Body of pancreas (tissue), 4 donors: ENCODE measurements around the gene SPATA13. TPM values are rescaled to one million over a fixed set of nuclear protein-coding genes. Genes with fewer than 3 reads are reported as not detected.

ENCODE experiments used
- ATAC-seq: fragments of 150-250 bp; one replicate; pipeline ENCODE4 v1.9.1; 2016
- DNase-seq, 4 donors: peaks; one replicate each; pipeline ENCODE4 v3.0.0-alpha.2; 2019
- H3K27ac ChIP-seq, 4 donors: fragments of 200-600 bp; sonication (generic); 1 replicate in 3 of 4; 2 replicates in 1 of 4; pipeline versions ENCODE4 v1.5.1 to v1.6.1; 2016 to 2019; ENCODE audit warnings: mild to moderate bottlenecking in 1 of 4, mixed read lengths in 1 of 4, moderate library complexity in 1 of 4
- H3K27me3 ChIP-seq, 2 donors: fragments of 200-600 bp; sonication (generic); one replicate each; pipeline ENCODE4 v1.6.0; 2016; ENCODE audit warnings: mild to moderate bottlenecking in 1 of 2
- H3K36me3 ChIP-seq, 2 donors: fragments of 200-600 bp; sonication (generic); replicated peaks in 1 of 2; 2 replicates each; pipeline ENCODE4 v1.5.1; 2016; ENCODE audit warnings: low read depth in 2 of 2; ENCODE audit not compliant: insufficient read depth in 1 of 2
- H3K4me1 ChIP-seq: fragments of 200-600 bp; sonication (generic); one replicate; pipeline ENCODE4 v1.6.0; 2016
- H3K4me3 ChIP-seq, 2 donors: fragments of 200-600 bp; sonication (generic); 1 replicate in 1 of 2; 2 replicates in 1 of 2; pipeline ENCODE4 v1.5.1; 2016 to 2019
- H3K9me3 ChIP-seq, 3 donors: fragments of 200-600 bp; sonication (generic); 1 replicate in 2 of 3; 2 replicates in 1 of 3; pipeline ENCODE4 v1.5.1; 2016
- CTCF ChIP-seq, 7 experiments: fragments of 450-650 bp in 4 of 7; fragments of 200-600 bp in 3 of 7; sonication (generic) in 3 of 7; IDR thresholded peaks; one replicate each; pipeline ENCODE4 v1.5.1; 2016 to 2019; ENCODE audit warnings: antibody characterized with exemption in 7 of 7
- POLR2A ChIP-seq, 3 donors: fragments of 450-650 bp; IDR thresholded peaks; one replicate each; pipeline ENCODE4 v1.6.1; 2016; ENCODE audit warnings: antibody characterized with exemption in 3 of 3, mild to moderate bottlenecking in 2 of 3
- WGBS, 2 donors: methylation state at CpG; one replicate each; pipeline ENCODE4 v1.1.5; 2017; 5-methylcytosine and 5-hydroxymethylcytosine counted together
- intact Hi-C: fragments of 100-400 bp; cut with DNase I; formaldehyde crosslinking; loops from one replicate; pipeline ENCODE4 v1.15.1; 2023
- total RNA-seq, 2 donors: library from RNA; depleted of rRNA; stranded (reverse); fragments of >200 nt; gene quantifications; one replicate each; pipeline ENCODE4 v1.1.0, GENCODE V29; 2016

SPATA13 gene
- total RNA-seq, 2 donors from 2014 or later = 83.3 to 359 TPM

GRCh38 chr13:24269821-24270220, 109.3 kb downstream of the SPATA13 start:
- no peak for DNase-seq
- H3K27ac ChIP-seq = peak overlapping the region in 3 of 4 donors; percentile 75 to 92 (median 88)
- 80 to 81% methylated on average over 4 of the region's 4 CpGs for WGBS, 2 donors

GRCh38 chr13:24270639-24271141, 110.2 kb downstream of the SPATA13 start:
- intact Hi-C loops = no loop called here
- ATAC-seq (peak; percentile 56), DNase-seq (peak; percentile 60 to 82 (median 72))
- H3K4me3 ChIP-seq = no peak overlapping the region
- H3K9me3 ChIP-seq = no peaks in the 10 kb centered on the region
- H3K4me1 ChIP-seq = peaks cover 66% of the 10 kb centered on the region
- no peaks in the 10 kb centered on the region for H3K27me3 ChIP-seq
- no peaks in the 10 kb centered on the region for H3K36me3 ChIP-seq
- peak overlapping the region; percentile 47 to 92 (median 82) for H3K27ac ChIP-seq
- 1 to 2% methylated on average over 9 to 10 of the region's 10 CpGs for WGBS, 2 donors
- TF ChIP-seq POLR2A (IDR thresholded peaks at IDR 0.05) (peak in 2 of 3 donors; percentile 36 to 65), CTCF (IDR thresholded peaks at IDR 0.05) (peak in 5 of 7 experiments; percentile 30 to 65 (median 33))

More at GRCh38 chr13:24269821-24270220, 109.3 kb downstream of the SPATA13 start:
- ATAC-seq = no peak
- no peaks in the 10 kb centered on the region for H3K36me3 ChIP-seq
- no peak overlapping the region for H3K4me3 ChIP-seq
- peaks cover 68% of the 10 kb centered on the region for H3K4me1 ChIP-seq
- intact Hi-C loops = no loop called here
- H3K9me3 ChIP-seq = no peaks in the 10 kb centered on the region
- TF ChIP-seq POLR2A (IDR thresholded peaks at IDR 0.05) (no peak), CTCF (IDR thresholded peaks at IDR 0.05) (no peak)
- H3K27me3 ChIP-seq = no peaks in the 10 kb centered on the region

- no peak overlapping the region for H3K4me3 ChIP-seq
- 6 to 11% methylated on average over 1 of the region's 1 CpG for WGBS, 2 donors
- H3K9me3 ChIP-seq = no peaks in the 10 kb centered on the region
- intact Hi-C loops = no loop called here
- no peaks in the 10 kb centered on the region for H3K27me3 ChIP-seq
- H3K27ac ChIP-seq = peak overlapping the region; percentile 47 to 92 (median 82)
- no peak for DNase-seq
- no peaks in the 10 kb centered on the region for H3K36me3 ChIP-seq
- peaks cover 66% of the 10 kb centered on the region for H3K4me1 ChIP-seq
- no peak for ATAC-seq
- no peak for TF ChIP-seq CTCF (IDR thresholded peaks at IDR 0.05)
- no peak for TF ChIP-seq POLR2A (IDR thresholded peaks at IDR 0.05)
Measured at GRCh38 chr13:24271231-24271600, 110.7 kb downstream of the SPATA13 start.

- TF ChIP-seq POLR2A (IDR thresholded peaks at IDR 0.05) = peak in 2 of 3 donors; percentile 51 to 56
- no peak for TF ChIP-seq CTCF (IDR thresholded peaks at IDR 0.05)
- Histone ChIP-seq H3K36me3 (no peaks in the 10 kb centered on the region), H3K27me3 (no peaks in the 10 kb centered on the region), H3K4me3 (no peak overlapping the region), H3K4me1 (peaks cover 64% of the 10 kb centered on the region), H3K27ac (peak overlapping the region; percentile 55 to 92 (median 82)), H3K9me3 (no peaks in the 10 kb centered on the region)
- ATAC-seq = peak; percentile 83
- DNase-seq = peak; percentile 86 to 92 (median 90)
- 5 to 9% methylated on average over 23 to 25 of the region's 25 CpGs for WGBS, 2 donors
- intact Hi-C loops = no loop called here
Measured at GRCh38 chr13:24271601-24272451, 111.3 kb downstream of the SPATA13 start.
